NCI-H460 (cell line): ENCODE data around the gene ZNF768. TPM values are rescaled to one million over a fixed set of nuclear protein-coding genes. Genes with fewer than 3 reads are reported as not detected.
"Not testable (repeated sequence)": the region's sequence is repeated elsewhere in the genome, so short reads cannot be mapped to it uniquely, and the experiment has no call there.

Source experiments
- DNase-seq: peaks from one replicate; pipeline ENCODE4 v3.0.0-alpha.2; 2016; ENCODE audit warnings: low read depth; ENCODE audit errors: extremely low read depth
- total RNA-seq: library from RNA; depleted of rRNA; stranded (reverse); fragments of >200 nt; shearing (Covaris generic); gene quantifications from 2 replicates; pipeline ENCODE4 v1.2.3, GENCODE V29; 2014

ZNF768 gene
- total RNA-seq, 1 experiment from 2014 or later, result 37.7 TPM

GRCh38 chr16:30556125-30556473 lies 29.7 kb upstream of the ZNF768 start:
- DNase-seq, result no peak

DNA sequence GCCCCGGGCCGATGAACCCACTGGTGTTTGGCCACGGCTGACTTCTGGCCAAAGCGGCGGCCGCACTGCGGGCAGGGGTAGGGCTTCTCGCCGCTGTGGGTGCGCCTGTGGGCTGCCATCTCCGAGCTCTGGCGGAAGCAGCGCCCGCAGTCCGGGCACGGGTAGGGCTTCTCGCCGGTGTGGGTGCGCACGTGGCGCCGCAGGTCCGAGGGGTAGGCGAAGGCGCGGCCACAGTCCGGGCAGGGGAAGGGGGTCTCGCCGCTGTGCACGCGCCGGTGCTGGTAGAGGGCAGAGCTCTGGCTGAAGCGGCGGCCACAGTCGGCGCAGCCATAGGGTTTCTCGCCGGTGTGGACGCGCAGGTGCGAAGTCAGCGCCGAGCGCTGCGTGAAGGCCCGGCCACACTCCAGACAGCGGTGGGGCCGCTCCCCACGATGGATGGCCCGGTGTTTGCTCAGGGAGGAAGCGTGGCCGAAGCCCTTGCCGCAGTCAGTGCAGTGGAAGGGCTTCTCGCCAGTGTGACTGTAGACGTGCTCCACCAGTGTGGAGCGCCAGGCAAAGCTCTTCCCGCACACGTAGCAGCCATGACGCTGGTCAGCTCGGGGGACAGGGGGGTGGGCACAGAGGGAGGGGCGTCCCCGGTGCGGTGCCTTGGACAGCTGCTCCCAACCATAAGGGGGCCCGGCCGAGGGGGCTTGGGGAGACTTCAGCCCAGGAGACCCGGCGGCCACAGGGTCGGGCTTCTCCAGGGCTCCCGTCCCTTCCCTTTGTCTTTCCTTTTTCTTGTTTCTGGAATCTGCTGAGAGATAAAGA lies 29.2 kb upstream of the ZNF768 start:
- DNase-seq, result no peak

DNA sequence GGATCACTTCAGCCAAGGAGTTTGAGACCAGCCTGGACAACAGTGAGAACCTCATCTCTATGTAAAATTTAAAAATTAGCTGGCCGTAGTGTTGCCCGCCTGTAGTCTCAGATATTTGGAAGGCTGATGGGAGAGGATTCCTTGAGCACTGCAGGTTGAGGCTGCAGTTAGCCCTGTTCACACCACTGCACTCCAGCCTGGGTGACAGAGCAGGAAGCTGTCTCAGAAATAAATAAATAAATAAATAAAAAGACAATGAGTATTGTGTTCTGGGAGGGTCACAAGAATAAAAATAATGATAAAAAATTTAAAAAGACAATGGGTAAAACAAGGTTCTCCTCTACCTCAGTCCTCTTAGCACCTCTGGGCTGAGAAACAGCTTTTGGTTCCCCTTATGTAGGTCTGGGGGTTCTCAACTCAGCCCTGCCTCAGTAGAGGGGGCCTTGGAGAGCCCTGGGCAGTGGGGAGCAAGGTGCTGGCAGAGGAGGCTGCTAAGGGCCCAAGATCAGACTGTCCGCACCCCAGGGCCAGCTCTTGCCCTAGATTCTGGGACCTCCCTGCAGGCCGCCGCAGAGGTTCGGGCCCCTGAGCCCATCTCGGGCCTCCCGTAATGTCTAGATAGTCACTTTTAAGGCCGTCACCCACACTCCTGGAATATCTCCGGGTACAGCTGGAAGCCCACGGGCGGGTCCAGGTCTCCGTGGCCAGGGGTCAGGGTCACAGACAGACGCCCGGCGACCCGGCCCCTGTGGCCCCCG lies 28.4 kb upstream of the ZNF768 start:
- DNase-seq, result no peak

DNA sequence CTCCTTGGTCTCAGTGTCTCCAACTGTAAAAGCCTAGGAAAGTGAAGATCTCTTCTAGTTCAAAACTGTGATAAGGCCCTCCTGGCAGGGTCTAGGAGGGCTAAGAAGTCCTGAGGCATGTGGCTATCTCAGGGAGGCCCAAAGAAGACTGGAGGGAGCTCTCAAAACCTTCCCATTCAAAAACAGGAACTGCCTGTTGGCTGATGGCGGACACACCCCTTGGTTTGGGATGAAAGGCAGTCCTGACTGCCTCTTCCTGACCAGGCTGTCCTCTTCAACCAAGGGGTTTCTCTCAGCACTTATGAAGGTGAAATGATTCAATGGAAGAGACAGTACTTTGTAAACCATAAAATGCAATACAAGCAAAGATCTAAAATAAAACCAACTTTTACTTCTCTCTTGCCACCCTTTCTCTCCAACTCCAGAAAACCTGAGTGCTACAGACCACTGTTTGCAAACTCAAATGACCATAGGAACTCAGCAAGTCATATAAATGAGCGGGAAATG lies 27.1 kb upstream of the ZNF768 start:
- no peak for DNase-seq

DNA sequence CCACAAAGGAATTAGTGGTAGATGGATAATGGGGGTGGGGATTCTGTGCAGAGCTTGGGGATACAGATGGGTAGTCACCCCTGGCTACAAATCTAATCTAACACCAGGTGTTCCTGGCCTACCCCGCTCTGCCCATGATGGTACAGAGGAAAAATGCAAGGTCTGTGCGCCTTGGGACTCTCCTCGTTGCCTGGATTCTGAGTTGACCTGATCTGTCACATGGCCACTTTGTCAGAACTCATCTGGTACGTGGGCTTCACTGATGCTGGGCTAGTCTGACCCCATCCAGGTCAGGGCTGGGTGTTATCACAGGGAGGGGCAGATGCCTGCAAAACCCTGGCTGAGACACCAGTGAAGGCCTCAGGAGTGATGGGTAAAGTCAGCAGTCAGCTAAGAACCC lies 26.6 kb upstream of the ZNF768 start:
- DNase-seq, result no peak

DNA sequence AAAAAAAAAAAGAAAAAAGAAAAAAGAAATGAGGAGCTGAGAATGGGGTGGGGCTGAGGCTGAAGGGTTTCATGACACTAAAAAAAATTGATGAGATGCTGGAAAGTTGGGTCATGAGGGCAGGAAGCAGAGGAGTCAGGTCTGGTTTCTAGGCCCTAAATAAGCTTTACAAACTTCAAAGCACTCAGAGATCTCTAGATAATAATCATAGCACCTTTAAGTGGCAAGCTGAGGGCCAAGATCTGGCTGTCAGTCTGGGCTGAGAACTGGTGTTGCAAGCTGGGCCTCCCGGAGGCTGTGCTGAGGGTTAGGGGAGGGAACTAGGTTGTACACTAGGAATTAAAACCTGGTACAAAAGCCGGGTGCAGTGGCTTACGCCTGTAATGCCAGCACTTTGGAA lies 25.4 kb upstream of the ZNF768 start:
- no peak for DNase-seq

- DNase-seq, result no peak
Observed at GRCh38 chr16:30548416-30549253, 22.3 kb upstream of the ZNF768 start.

DNA sequence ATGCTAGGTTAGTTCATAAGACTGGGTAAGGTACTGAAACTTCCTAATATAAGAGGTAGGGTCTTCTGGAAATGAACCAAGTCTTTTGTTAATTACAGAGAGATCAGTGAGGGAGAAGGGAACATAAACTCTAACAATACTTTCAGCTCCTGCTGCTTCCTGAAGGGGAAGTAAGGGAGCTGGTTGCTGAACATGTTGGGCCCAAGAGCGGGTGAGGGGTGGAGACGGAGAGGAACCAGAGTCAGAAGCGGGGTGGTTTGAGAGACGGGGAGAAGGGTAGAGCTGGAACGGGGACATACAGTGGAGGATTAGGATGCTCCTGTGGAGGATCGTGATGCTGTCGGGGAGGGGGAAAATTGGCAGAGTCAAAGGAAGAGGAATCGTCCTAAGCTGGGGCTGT lies 19.7 kb upstream of the ZNF768 start:
- no peak for DNase-seq

- no peak for DNase-seq
Observed at GRCh38 chr16:30543067-30543466, 16.7 kb upstream of the ZNF768 start.

DNA sequence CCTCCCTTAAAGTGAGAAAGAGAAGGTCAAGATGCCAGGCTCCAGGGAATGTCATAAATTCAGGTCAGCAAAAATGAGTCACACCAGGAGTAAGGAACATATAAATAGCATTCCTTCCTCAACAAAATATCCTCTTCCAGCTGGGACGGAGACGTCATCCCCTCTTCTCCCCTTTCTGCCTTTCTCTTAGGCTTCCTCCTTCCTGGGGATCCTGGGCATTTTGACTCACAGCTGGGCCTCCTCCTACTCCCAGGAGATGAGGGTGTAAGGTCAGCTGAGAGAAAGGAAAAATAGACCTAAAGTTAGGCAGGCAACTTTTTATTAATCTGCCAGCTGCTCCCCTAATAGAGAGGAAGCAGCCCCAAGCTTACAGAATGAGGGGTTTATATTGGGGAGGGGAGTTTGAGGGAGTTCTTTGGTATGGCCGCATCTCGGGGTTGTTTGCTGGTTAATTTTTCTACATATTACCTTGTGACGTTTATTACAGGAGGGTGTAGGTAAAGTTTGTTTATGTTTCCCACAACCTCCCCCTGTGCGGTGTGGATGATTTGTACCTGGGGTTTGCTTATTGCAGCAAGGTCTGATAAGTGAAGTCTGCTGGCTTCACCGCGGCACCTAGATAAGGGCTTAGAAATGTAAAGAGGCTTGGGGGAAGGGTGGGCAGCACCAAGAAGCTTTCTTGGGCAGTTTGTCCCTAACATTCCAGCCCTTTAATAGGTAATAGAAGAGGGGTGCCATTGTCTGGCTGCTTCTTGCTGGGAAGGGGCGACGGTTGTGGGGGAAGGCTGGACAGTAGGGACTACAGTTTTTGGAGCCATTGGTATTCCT lies 15.3 kb upstream of the ZNF768 start:
- DNase-seq, result no peak

DNA sequence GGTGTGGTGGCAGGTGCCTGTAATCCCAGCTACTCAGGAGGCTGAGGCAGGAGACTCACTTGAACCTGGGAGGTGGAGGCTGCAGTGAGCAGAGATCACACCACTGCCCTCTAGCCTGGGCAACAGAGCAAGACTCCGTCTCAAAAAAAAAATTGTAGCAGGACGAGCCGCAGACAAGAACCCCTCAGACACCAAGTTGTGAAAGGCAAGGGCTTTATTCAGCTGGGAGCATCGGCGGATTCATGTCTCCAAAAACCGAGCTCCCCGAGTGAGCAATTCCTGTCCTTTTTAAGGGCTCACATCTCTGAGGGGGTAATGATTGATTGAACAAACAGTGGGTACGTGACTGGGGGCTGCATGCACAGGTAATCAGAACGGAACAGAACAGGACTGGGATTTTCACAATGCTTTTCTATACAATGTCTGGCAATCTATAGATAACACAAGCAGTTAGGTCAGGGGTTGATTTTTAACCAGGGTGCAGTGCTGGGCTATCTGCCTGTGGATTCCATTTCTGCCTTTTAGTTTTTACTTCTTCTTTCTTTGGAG lies 14.6 kb upstream of the ZNF768 start:
- DNase-seq, result not testable (repeated sequence)

DNA sequence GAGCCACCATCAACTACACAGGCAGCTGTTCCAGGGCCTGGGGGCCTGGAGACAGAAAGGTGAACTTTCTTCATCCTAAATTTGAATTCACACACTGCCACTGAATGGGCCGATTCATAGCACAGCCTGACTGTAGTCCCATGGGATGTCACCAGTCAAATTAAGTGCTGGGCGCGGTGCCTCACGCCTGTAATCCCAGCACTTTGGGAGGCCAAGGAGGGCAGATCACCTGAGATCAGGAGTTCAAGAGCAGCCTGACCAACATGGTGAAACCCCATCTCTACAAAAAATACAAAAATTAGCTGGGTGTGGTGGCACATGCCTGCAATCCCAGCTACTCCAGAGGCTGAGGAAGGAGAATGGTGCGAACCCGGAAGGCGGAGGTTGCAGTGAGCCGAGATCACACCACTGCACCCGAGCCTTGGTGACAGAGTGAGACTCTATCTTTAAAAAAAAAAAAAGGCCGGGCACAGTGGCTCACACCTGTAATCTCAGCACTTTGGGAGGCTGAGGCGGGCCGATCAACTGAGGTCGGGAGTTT lies 13.7 kb upstream of the ZNF768 start:
- not testable (repeated sequence) for DNase-seq

DNA sequence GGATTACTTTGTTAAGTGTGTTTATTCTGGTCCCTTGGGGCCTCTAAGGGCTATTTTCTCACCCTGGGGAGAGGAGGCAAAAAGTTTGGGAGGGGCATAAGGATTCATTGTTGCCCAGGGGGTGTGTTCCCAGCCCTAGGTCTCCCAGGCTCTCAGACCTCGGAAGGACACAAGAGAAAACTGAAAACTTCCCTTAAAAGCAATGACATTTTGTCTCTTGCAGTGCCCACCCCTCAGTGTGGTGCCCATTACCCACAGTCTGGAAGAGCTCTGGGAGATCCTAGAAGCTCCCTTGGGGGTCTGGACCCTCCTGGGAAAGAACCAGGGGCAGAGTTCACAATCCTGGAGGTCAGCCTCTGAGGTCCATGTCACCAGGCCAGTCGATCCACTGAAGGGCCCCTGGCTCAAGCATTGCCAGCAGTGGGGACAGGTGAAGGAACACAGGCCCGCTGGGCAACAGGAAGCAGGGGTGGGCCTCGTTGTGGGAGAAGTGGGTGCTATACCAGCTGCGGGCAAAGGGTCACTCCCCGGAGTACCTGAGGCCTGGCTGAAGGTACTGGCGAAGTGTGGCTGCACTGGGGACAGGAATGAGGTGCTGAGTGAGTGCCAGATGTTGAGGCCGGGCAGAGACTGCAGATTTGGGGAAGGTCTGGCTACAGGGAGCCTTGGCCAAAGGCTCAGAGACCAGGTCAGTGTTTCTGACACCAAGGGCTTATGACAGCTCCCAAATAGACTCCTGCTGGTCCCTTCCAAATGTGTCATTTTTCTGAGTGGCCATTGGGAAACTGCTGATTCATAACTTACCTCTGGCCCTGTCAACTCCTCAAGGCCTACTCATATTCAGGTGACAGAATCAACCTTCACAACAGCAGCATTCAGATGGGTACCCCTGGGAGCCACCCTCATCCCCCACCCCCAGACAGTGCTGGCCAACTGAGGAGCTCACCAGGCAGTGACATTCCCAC lies 12.9 kb upstream of the ZNF768 start:
- DNase-seq, result no peak

DNA sequence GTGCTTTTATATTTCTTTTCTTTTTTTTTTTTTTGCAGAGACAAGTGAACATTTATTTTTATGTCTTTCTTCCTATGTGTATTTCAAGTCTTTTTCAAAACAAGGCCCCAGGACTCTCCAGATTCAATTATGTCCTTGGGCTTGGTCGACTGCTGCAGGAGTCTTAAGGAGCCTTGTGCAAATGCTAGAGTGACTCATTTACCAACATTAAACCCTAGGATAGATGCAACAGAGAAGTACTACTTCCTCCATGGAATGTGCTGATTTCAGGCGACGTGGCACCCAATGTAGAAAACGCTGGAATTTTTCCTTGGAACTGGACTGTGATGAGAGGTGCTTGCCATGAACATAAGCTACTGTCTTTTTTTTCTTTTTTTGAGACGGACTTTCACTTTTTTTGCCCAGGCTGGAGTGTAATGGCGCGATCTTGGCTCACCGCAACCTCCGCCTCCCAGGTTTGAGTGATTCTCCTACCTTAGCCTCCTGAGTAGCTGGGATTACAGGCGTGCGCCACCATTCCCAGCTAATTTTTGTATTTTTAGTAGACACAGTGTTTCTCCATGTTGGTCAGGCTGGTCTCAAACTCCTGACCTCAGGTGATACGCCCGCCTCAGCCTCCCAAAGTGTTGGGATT lies 10.1 kb upstream of the ZNF768 start:
- not testable (repeated sequence) for DNase-seq

GRCh38 chr16:30535777-30536190 lies 9.4 kb upstream of the ZNF768 start:
- no peak for DNase-seq

DNA sequence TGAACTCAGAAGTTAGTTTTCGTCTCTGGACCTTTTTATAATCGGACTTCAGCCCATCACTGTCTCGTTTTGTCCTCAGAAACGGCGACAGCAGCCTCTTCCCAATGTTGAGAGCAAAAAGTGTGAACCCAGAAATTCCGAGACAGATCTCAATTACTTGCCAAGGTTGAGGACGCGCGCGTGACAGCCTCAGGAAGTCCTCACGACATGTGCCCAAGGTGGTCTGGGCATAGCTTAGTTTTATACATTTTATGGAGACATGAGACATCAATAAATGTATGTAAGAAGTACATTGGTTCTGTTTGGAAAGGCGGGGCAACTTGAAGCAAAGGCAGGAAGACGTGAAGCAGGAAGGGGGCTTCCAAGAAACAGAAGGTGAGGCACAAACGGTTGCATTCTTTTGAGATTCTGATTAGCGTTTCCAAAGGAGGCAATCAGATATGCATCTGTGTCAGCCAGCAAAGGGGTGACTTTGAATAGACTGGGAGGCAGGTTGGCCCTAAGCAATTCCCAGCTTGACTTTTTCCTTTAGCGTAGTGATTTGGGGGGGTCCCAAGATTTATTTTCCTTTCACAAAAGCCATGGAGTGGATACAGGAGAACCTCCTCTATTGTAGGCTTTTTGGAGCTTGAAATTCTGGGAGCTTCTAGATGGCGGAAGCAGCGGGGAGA lies 8.9 kb upstream of the ZNF768 start:
- no peak for DNase-seq

DNA sequence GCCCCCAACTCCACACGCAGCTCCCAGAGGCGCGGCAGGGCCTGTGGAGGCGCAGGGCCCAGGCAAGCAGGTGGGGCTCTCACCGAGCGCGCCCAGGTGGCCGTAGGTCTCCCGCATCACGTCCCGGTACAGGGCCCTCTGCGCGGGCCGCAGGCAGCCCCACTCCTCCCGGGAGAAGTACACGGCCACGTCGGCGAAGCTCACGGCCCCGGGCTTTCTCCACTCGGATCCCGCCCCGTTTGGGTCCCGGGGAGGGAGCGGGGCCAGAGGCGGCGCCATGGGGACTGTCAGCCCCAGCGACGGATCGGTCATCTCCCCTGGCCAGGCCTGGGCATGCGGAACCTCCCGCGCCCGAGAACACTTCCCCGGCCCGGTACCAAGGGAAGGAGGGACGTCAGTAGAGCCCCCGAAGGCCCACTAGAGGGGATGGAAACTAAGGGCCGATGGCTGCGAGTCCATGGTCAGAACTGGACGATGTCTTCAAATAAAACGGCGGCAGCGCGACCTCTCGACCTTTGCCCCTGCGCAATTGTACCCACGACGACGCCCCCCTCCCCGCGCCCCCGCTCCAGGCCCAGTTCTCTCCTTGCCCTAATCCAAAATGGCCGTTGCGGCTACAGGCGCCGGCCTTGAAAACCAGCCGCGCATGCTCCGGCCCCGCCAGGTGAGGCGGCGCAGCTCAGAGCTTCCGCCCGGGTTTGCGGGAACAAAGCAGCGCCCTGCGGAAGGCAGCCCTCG lies 8.2 kb upstream of the ZNF768 start, which contains the start of gene ZNF747:
ZNF747 (minus strand) TSS at position 491 of the 738 bp plus-strand sequence; CDS start at position 312, 179 bp downstream.
- peak; percentile 77 for DNase-seq
